PC-9 (cell line): ENCODE data around the gene COL25A1. TPM values are rescaled to one million over a fixed set of nuclear protein-coding genes. Genes with fewer than 3 reads are reported as not detected.

Experiments
- BruUV-seq: library from RNA; stranded (reverse); fragments of 400-500 nt; replicated peaks from 2 replicates; lab custom pipeline; 2021; lab: Mats Ljungman, UMichigan
- CTCF ChIA-PET: fragments of 300-600 bp; sonication (Branson Sonifier 250); formaldehyde crosslinking; loops from one replicate; lab custom pipeline; 2022; ENCODE audit warnings: antibody characterized with exemption; lab: Charles Lee
- POLR2A ChIA-PET: fragments of 300-600 bp; sonication (Branson Sonifier 250); formaldehyde crosslinking; loops from one replicate; lab custom pipeline; 2022; ENCODE audit warnings: antibody characterized with exemption; ENCODE audit not compliant: unreplicated experiment; lab: Charles Lee
- DNase-seq, 2 experiments: peaks; one replicate each; pipeline versions ENCODE4 v3.0.0 to v3.0.0-alpha.2; 2015 to 2022; ENCODE audit warnings: mixed read lengths in 1 of 2
- H2AFZ ChIP-seq: fragments of 200-600 bp; sonication (generic); 2 replicates; pipeline ENCODE4 v1.8.1; 2017; ENCODE audit warnings: antibody characterized with exemption
- H3F3A ChIP-seq: fragments of 200-600 bp; sonication (generic); 2 replicates; pipeline ENCODE4 v1.8.1; 2017; ENCODE audit warnings: antibody characterized with exemption, mild to moderate bottlenecking, low read depth; ENCODE audit not compliant: insufficient read depth
- H3K27ac ChIP-seq: fragments of 200-600 bp; sonication (generic); 2 replicates; pipeline ENCODE4 v1.6.1; 2016; ENCODE audit warnings: mixed run types
- H3K27me3 ChIP-seq: fragments of 200-600 bp; sonication (generic); 2 replicates; pipeline ENCODE4 v1.6.1; 2016; ENCODE audit warnings: low read depth, mixed run types; ENCODE audit not compliant: insufficient read depth
- H3K36me3 ChIP-seq: fragments of 200-600 bp; sonication (generic); 2 replicates; pipeline ENCODE4 v1.6.1; 2016; ENCODE audit warnings: low read depth, mixed run types
- H3K4me1 ChIP-seq: fragments of 200-600 bp; sonication (generic); replicated peaks from 2 replicates; pipeline ENCODE4 v1.6.1; 2016; ENCODE audit warnings: mixed run types; ENCODE audit not compliant: insufficient read depth
- H3K4me2 ChIP-seq: fragments of 200-600 bp; sonication (generic); 2 replicates; pipeline ENCODE4 v1.6.1; 2017; ENCODE audit warnings: mixed run types
- H3K4me3 ChIP-seq: fragments of 200-600 bp; sonication (generic); 2 replicates; pipeline ENCODE4 v1.6.1; 2016; ENCODE audit warnings: mixed run types
- H3K79me2 ChIP-seq: fragments of 200-600 bp; sonication (generic); 2 replicates; pipeline ENCODE4 v1.6.1; 2017; ENCODE audit warnings: low read depth, mixed run types
- H3K9me2 ChIP-seq: fragments of 200-600 bp; sonication (generic); 2 replicates; pipeline ENCODE4 v1.8.1; 2017; ENCODE audit warnings: mild to moderate bottlenecking; ENCODE audit not compliant: insufficient read depth
- H3K9me3 ChIP-seq: fragments of 200-600 bp; sonication (generic); 2 replicates; pipeline ENCODE4 v1.8.1; 2016; ENCODE audit warnings: low read depth; ENCODE audit not compliant: insufficient read depth
- H4K20me1 ChIP-seq: fragments of 200-600 bp; sonication (generic); 2 replicates; pipeline ENCODE4 v1.8.1; 2017; ENCODE audit not compliant: insufficient read depth
- CTCF ChIP-seq: fragments of 200-600 bp; sonication (generic); conservative IDR thresholded peaks from 2 replicates; pipeline ENCODE4 v1.6.1; 2017; ENCODE audit warnings: mixed run types, antibody characterized with exemption, mild to moderate bottlenecking, moderate library complexity
- EZH2 ChIP-seq: fragments of 200-600 bp; sonication (generic); IDR thresholded peaks from 2 replicates; pipeline ENCODE4 v1.8.0; 2017; ENCODE audit warnings: antibody characterized with exemption, low read depth
- intact Hi-C: fragments of 100-400 bp; cut with micrococcal nuclease; formaldehyde crosslinking; loops from one replicate; pipeline ENCODE4 v1.10.0; 2022; ENCODE audit not compliant: unreplicated experiment
- total RNA-seq: library from RNA; stranded (reverse); gene quantifications from 2 replicates; pipeline ENCODE4 v1.2.3, GENCODE V29; 2021

The COL25A1 gene
- total RNA-seq, 1 experiment from 2014 or later, result not detected

- Histone ChIP-seq H3K9me2 (no peaks in the 10 kb centered on the region), H3K27ac (no peak overlapping the region), H3K4me3 (no peak overlapping the region), H4K20me1 (no peaks in the 10 kb centered on the region), H2AFZ (no peak overlapping the region), H3K4me2 (no peak overlapping the region), H3F3A (no peaks in the 10 kb centered on the region), H3K36me3 (no peaks in the 10 kb centered on the region), H3K27me3 (no peaks in the 10 kb centered on the region), H3K79me2 (no peaks in the 10 kb centered on the region), H3K9me3 (no peaks in the 10 kb centered on the region), H3K4me1 (no peaks in the 10 kb centered on the region)
- no peak for DNase-seq
- no TSS peak for BruUV-seq
- intact Hi-C loops, result no loop called here
- TF ChIP-seq EZH2 (no peak), CTCF (no peak)
- ChIA-PET POLR2A (no interaction called here), CTCF (interaction anchor here (0.6 kb wide), 1 partner anchor 538 kb away, joined by 12 read pairs; no protein-coding TSS in a partner anchor)
These were observed 296.9 kb downstream of the COL25A1 start for GRCh38 chr4:109005523-109005922.

GRCh38 chr4:109004418-109004817 lies 298.0 kb downstream of the COL25A1 start:
- Histone ChIP-seq H3K4me2 (no peak overlapping the region), H3K4me3 (no peak overlapping the region), H3K27ac (no peak overlapping the region), H3K36me3 (no peaks in the 10 kb centered on the region), H3K27me3 (no peaks in the 10 kb centered on the region), H3F3A (no peaks in the 10 kb centered on the region), H3K9me3 (no peaks in the 10 kb centered on the region), H3K79me2 (no peaks in the 10 kb centered on the region), H4K20me1 (no peaks in the 10 kb centered on the region), H3K4me1 (no peaks in the 10 kb centered on the region), H3K9me2 (no peaks in the 10 kb centered on the region), H2AFZ (no peak overlapping the region)
- no TSS peak for BruUV-seq
- ChIA-PET POLR2A (no interaction called here), CTCF (no interaction called here)
- intact Hi-C loops, result no loop called here
- TF ChIP-seq CTCF (no peak), EZH2 (no peak)
- DNase-seq, result no peak

GRCh38 chr4:109003964-109004363 lies 298.5 kb downstream of the COL25A1 start:
- Histone ChIP-seq H3F3A (no peaks in the 10 kb centered on the region), H3K36me3 (no peaks in the 10 kb centered on the region), H3K4me3 (no peak overlapping the region), H4K20me1 (no peaks in the 10 kb centered on the region), H3K4me1 (no peaks in the 10 kb centered on the region), H3K9me3 (no peaks in the 10 kb centered on the region), H3K27me3 (no peaks in the 10 kb centered on the region), H3K79me2 (no peaks in the 10 kb centered on the region), H3K9me2 (no peaks in the 10 kb centered on the region), H3K4me2 (no peak overlapping the region), H2AFZ (no peak overlapping the region), H3K27ac (no peak overlapping the region)
- ChIA-PET CTCF (no interaction called here), POLR2A (no interaction called here)
- no peak for DNase-seq
- TF ChIP-seq CTCF (no peak), EZH2 (no peak)
- no TSS peak for BruUV-seq
- intact Hi-C loops, result no loop called here
